WTC11 (cell line): ENCODE data around the gene SUSD1.

Source experiments
- CBFB ChIP-seq: sonication (generic); formaldehyde crosslinking; IDR thresholded peaks from 2 replicates; pipeline ENCODE4 v1.8.1; 2022; ENCODE audit warnings: mild to moderate bottlenecking, low read depth, missing genetic modification reagents
- CREB1 ChIP-seq: sonication (generic); formaldehyde crosslinking; IDR thresholded peaks from 2 replicates; pipeline ENCODE4 v1.8.0; 2023; ENCODE audit warnings: mild to moderate bottlenecking, missing genetic modification reagents
- SMAD4 ChIP-seq: sonication (generic); formaldehyde crosslinking; IDR thresholded peaks from 2 replicates; pipeline ENCODE4 v1.8.0; 2022; ENCODE audit warnings: mild to moderate bottlenecking, missing genetic modification reagents
- ZNF121 ChIP-seq: sonication (generic); formaldehyde crosslinking; IDR thresholded peaks from 2 replicates; pipeline ENCODE4 v1.8.0; 2023; ENCODE audit warnings: missing genetic modification reagents
- TF ChIP-seq, protein P1 (sequence below): fragments of 200-600 bp; IDR thresholded peaks from 2 replicates; pipeline ENCODE4 v1.8.0; 2022; ENCODE audit warnings: antibody characterized with exemption

GRCh38 chr9:112061152-112061740 lies 113.9 kb downstream of the SUSD1 start:
- no peak for TF ChIP-seq CREB1
- TF ChIP-seq, protein P1, sequence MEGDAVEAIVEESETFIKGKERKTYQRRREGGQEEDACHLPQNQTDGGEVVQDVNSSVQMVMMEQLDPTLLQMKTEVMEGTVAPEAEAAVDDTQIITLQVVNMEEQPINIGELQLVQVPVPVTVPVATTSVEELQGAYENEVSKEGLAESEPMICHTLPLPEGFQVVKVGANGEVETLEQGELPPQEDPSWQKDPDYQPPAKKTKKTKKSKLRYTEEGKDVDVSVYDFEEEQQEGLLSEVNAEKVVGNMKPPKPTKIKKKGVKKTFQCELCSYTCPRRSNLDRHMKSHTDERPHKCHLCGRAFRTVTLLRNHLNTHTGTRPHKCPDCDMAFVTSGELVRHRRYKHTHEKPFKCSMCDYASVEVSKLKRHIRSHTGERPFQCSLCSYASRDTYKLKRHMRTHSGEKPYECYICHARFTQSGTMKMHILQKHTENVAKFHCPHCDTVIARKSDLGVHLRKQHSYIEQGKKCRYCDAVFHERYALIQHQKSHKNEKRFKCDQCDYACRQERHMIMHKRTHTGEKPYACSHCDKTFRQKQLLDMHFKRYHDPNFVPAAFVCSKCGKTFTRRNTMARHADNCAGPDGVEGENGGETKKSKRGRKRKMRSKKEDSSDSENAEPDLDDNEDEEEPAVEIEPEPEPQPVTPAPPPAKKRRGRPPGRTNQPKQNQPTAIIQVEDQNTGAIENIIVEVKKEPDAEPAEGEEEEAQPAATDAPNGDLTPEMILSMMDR: no peak
- TF ChIP-seq SMAD4 (CRISPR knock-in tag): no peak
- no peak for TF ChIP-seq CBFB (CRISPR knock-in tag)
- no peak for TF ChIP-seq ZNF121
